CD4-positive, alpha-beta T cell treated with Interleukin-17A for 1 hour (primary cell): ENCODE measurements around the gene TMEM174.

ENCODE experiments used
- DNase-seq: peaks from one replicate; pipeline ENCODE4 v3.0.0-alpha.2; 2020

Gene TMEM174

GRCh38 chr5:73154208-73155006, 18.6 kb upstream of the TMEM174 start:
- DNase-seq, result no peak

GRCh38 chr5:73155271-73156222, 17.4 kb upstream of the TMEM174 start:
- DNase-seq, result no peak

GRCh38 chr5:73157414-73158303, 15.3 kb upstream of the TMEM174 start:
- DNase-seq, result no peak

- DNase-seq, result no peak
These were observed 14.7 kb upstream of the TMEM174 start for GRCh38 chr5:73158313-73158712.

DNA sequence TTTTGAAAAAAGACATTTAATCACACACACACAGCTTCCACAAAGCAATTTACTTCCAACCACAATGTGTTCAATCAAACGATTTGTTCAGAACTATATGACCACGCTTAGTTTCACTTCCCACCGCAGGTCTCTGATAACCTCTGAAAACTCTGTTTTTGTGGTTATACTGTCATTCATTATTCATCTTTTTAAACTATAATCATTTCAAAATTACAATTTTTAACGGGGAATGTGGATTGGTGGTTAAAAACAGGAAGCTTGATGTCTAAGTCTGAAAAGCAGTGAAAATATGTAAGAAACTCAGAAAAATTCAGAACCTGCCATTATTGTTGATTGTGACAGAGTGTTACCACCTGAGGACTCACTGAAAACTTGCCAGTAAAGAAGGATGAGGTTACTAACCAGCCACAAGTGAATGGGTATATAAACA, 12.7 kb upstream of the TMEM174 start:
- peak; percentile 47 for DNase-seq

GRCh38 chr5:73170522-73170921, 2.5 kb upstream of the TMEM174 start:
- DNase-seq, result peak; percentile 11

- DNase-seq, result no peak
These were observed 1.5 kb upstream of the TMEM174 start for GRCh38 chr5:73171495-73171894.

GRCh38 chr5:73174100-73174815, 1.3 kb downstream of the TMEM174 start:
- DNase-seq, result no peak

GRCh38 chr5:73176250-73176649, 3.3 kb downstream of the TMEM174 start:
- no peak for DNase-seq

DNA sequence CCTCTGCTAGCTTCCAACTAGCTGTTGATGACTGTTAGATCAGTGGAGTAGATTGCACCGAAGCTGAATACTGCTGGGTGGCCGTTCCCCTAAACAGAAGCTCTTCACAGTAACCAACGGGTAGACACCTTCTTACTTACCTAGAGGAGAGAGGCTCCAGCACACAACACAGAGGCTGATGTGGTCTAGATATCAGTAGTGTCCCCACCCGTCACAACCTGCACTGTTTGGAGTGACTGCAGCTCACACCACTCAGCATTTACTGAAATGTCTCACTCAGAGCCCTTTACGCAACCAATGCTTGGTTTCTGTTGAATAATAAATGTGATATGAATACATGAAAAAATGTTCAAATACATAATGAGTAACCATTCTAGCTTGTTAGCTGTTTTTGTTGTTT, 5.3 kb downstream of the TMEM174 start:
- DNase-seq, result no peak

GRCh38 chr5:73179730-73180129, 6.7 kb downstream of the TMEM174 start:
- no peak for DNase-seq

- no peak for DNase-seq
These were observed 7.6 kb downstream of the TMEM174 start for GRCh38 chr5:73180566-73180965.

DNA sequence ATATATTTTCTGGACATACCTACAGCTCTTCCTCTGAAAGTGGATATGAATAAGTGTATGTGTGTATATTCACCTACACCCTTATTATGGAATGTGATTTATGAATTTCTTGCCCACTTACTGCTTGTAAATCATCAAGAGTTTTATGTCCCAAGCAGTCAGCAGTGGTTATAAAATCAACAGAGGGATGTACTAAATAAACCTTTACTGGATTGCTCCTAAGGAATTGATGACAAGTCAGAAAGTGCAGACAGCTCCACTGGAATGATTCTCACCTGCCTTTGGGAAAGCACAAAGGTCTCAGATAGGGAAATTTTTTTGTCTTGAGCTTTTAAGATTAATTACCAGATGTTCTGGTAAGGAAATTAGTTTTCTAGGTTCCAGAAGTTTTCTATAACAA, 9.3 kb downstream of the TMEM174 start:
- no peak for DNase-seq

DNA sequence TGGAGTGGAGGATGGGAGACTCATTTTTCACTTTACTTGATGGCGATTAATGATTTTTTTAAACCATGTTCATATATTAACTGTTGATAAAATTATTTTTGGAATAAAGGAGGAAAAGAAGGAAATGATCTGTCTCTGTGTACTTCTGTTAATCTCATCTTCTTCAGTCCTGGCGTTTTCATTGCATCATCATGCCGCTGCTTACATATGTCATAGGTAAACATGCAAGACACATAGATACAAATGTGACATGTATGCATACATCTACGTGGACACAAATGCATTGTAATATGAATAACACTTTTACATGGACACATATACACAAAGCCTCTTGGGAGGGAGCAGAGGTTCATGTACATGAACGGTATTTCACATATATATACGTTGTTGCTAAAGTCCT, 10.0 kb downstream of the TMEM174 start:
- DNase-seq, result no peak

GRCh38 chr5:73183481-73183891, 10.5 kb downstream of the TMEM174 start:
- no peak for DNase-seq

DNA sequence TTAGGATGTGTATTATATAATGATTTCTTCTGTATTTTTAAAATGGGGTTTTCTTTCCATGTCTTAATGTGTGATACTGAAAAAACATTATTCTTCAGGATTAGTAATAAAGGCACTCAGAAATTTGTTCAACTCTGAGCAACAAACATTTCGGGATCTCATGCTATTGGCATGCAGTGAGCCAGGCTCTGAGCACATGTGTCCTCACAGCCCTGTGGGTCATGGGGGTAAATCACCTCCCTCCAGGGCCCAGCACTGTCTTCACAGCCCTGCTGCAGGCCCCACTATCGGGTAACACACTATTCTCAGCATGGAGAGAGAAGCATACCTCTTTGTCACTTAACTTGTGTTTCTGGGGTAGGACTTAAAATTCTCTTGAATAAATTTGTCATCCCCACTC, 14.0 kb downstream of the TMEM174 start:
- DNase-seq, result no peak

DNA sequence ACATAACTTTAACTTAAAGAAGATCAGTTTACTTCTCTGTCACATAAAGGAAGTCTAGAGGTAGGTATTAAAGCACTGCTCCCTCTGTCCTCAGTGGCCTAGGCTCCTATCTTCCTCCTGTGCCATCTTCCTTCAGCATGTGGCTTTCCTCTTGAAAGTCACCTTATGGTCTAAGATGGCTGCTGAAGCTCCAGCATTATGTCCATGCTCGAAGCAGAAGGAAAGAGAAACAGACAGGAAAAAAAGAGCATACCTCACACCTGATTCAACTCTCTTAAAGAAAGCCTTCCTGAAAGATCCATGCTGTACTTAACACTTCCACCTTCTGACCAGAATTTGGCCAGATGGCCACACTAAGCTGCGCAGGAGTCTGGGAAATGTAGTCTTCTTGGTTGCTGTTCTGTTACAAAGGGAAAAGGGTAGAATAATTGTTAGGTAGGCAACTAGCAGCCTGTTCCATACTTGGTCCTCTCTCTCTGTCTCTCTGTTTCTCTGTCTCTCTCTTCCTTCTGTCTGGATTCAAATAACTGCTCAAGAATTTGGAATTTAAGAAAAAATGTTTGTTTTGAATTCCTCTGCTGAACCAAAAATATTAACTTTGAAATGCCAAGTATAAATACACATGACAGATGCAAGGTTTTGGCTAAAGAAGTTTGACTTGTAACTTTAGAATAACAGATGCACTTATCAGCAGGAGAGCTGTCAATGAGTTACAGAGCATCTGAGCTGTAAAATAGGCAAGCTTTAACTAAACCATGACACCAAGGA, 16.0 kb downstream of the TMEM174 start:
- DNase-seq, result no peak

DNA sequence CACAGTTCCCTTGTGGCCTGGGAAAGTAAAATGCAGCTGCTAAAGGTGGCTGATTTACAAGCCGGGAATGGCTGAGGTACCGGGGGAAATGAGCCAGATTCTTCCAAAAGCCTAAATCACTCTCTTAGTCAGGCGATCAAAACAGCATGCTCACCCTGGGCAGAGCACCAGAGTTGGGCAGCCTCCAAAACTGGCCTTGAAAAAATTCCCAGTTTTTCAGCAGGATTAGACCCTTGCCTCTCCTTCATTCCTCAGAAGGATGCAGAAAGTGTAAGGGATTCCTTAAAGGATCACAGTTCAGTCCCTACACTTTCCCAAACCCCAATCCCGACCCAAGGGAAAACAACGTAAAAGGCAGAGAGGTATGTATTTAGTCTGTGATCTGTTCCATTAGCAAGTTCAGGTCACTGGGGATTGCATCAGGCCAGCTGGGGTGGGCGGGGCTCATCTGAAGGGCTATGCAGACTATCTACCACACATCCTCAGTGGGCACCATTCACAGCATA, 16.9 kb downstream of the TMEM174 start:
- DNase-seq, result no peak

DNA sequence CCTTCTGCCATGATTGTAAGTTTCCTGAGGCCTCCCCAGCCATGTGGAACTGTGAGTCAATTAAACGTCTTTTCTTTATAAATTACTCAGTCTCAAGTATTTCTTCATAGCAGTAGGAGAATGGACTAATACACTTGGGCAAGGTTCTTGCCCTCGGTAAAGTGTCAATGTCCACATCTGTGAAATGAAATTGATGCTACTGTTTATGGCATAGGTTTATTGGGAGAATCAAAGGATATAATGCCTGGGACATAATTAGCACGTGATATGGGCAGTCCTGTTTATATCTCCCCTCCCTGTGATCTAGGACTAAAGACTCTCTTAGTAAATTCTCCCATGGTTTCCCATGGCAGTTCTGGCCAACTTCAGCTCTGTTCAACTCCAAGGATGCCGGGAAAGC, 19.4 kb downstream of the TMEM174 start:
- DNase-seq, result no peak

- no peak for DNase-seq
These were observed 20.6 kb downstream of the TMEM174 start for GRCh38 chr5:73193592-73193991.

DNA sequence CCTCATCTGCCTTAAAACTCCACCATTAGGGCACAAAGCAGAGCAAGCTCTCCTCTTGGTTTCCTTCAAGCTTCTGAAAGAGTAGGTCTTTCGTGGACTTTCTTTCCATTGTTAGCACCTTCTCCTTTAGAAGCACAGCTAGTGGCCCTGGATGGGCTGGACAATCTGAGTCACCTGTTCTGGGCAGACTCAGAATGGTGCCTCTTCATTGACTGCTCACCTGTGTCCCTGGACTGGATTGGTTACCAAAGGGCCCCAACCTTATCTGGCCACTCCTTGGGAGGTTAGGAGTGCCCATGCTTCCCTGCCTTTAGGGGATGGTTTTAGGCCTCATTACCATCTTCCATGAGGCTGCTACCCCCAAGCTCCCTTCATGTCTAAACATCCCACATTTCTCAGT, 23.2 kb downstream of the TMEM174 start:
- no peak for DNase-seq
